KMS-11 (cell line): ENCODE measurements around the gene SPAG5.

Source experiments
- H2AFZ ChIP-seq: fragments of 200-600 bp; sonication (generic); 2 replicates; pipeline ENCODE4 v1.6.1; 2016; ENCODE audit warnings: antibody characterized with exemption, mixed run types, low read depth
- H3K27ac ChIP-seq: fragments of 200-600 bp; sonication (generic); 2 replicates; pipeline ENCODE4 v1.6.1; 2016; ENCODE audit warnings: mild to moderate bottlenecking, mixed run types
- H3K27me3 ChIP-seq: fragments of 200-600 bp; sonication (generic); 2 replicates; pipeline ENCODE4 v1.6.1; 2017; ENCODE audit warnings: mild to moderate bottlenecking, low read depth, mixed run types, moderate library complexity; ENCODE audit not compliant: insufficient read depth
- H3K36me3 ChIP-seq: fragments of 200-600 bp; sonication (generic); 2 replicates; pipeline ENCODE4 v1.6.1; 2017; ENCODE audit warnings: mild to moderate bottlenecking, mixed run types; ENCODE audit not compliant: insufficient read depth
- H3K4me1 ChIP-seq: fragments of 200-600 bp; sonication (generic); 2 replicates; pipeline ENCODE4 v1.6.1; 2016; ENCODE audit warnings: mild to moderate bottlenecking, low read depth, mixed run types; ENCODE audit not compliant: poor library complexity, severe bottlenecking
- H3K4me2 ChIP-seq: fragments of 200-600 bp; sonication (generic); 2 replicates; pipeline ENCODE4 v1.7.0; 2016; ENCODE audit warnings: mild to moderate bottlenecking, mixed run types
- H3K4me3 ChIP-seq: fragments of 200-600 bp; sonication (generic); IDR thresholded peaks from 2 replicates; pipeline ENCODE4 v1.6.1; 2017; ENCODE audit warnings: low read depth, low read length, mixed read lengths; ENCODE audit not compliant: insufficient read depth
- H3K79me2 ChIP-seq: fragments of 200-600 bp; sonication (generic); 2 replicates; pipeline ENCODE4 v1.6.1; 2016; ENCODE audit warnings: low read depth, mixed run types; ENCODE audit not compliant: insufficient read depth
- H3K9ac ChIP-seq: fragments of 200-600 bp; sonication (generic); 2 replicates; pipeline ENCODE4 v1.6.1; 2016; ENCODE audit warnings: mild to moderate bottlenecking, mixed run types
- H4K20me1 ChIP-seq: fragments of 200-600 bp; sonication (generic); 2 replicates; pipeline ENCODE4 v1.6.1; 2016; ENCODE audit warnings: mild to moderate bottlenecking, mixed run types; ENCODE audit not compliant: insufficient read depth
- CTCF ChIP-seq: fragments of 200-600 bp; sonication (generic); conservative IDR thresholded peaks from 2 replicates; pipeline ENCODE4 v1.6.1; 2017; ENCODE audit warnings: low read depth, mild to moderate bottlenecking, antibody characterized with exemption, low read length, moderate library complexity, mixed read lengths

The SPAG5 gene

DNA sequence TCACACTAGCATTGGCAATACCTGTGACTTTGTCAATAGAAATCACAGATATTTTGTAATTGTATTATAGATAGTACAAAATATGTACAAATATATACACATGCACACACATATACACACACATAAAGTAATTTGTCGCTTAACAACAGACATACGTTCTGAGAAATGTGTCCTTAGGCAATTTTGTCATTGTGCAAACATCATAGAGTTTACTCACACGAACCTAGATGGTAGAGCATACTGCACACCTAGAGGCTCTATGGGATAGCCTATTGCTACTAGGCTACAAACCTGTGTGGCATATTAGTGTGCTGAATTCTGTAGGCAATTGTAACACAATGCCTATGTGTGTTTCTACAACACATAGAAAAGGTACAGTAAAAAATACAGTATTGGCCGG is 57.4 kb downstream of the SPAG5 start:
- Histone ChIP-seq H2AFZ (no peak overlapping the region), H3K27me3 (peaks cover 31% of the 10 kb centered on the region), H3K27ac (no peak overlapping the region), H3K4me1 (peaks cover 33% of the 10 kb centered on the region), H4K20me1 (no peaks in the 10 kb centered on the region), H3K36me3 (no peaks in the 10 kb centered on the region), H3K4me3 (no peak overlapping the region), H3K79me2 (no peaks in the 10 kb centered on the region), H3K4me2 (no peak overlapping the region), H3K9ac (no peak overlapping the region)
- TF ChIP-seq CTCF: no peak

DNA sequence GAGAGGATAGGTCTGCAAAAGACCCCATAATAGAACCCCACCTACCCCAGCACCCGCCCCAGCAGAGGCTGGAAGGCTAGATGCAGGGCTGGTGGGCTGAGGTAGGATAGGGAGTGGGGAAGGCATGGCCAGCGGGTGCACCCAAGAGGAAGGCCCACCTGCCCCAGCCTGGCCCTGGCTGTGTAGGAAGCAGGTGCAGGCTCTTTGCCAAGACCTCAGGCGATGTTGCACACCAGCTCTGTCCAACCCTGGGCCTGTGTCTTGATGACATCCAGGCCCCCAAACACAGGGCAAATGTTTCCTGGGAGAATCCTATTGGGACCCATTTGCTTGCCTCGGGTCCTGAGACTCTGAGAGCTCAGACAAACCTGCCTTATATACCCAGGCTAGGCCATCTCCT is 58.6 kb downstream of the SPAG5 start:
- H4K20me1 ChIP-seq: no peaks in the 10 kb centered on the region
- no peaks in the 10 kb centered on the region for H3K36me3 ChIP-seq
- H3K4me3 ChIP-seq: no peak overlapping the region
- H3K79me2 ChIP-seq: no peaks in the 10 kb centered on the region
- H3K4me2 ChIP-seq: no peak overlapping the region
- TF ChIP-seq CTCF: no peak
- peaks cover 43% of the 10 kb centered on the region for H3K27me3 ChIP-seq
- peaks cover 33% of the 10 kb centered on the region for H3K4me1 ChIP-seq
- H2AFZ ChIP-seq: no peak overlapping the region
- no peak overlapping the region for H3K9ac ChIP-seq
- no peak overlapping the region for H3K27ac ChIP-seq

DNA sequence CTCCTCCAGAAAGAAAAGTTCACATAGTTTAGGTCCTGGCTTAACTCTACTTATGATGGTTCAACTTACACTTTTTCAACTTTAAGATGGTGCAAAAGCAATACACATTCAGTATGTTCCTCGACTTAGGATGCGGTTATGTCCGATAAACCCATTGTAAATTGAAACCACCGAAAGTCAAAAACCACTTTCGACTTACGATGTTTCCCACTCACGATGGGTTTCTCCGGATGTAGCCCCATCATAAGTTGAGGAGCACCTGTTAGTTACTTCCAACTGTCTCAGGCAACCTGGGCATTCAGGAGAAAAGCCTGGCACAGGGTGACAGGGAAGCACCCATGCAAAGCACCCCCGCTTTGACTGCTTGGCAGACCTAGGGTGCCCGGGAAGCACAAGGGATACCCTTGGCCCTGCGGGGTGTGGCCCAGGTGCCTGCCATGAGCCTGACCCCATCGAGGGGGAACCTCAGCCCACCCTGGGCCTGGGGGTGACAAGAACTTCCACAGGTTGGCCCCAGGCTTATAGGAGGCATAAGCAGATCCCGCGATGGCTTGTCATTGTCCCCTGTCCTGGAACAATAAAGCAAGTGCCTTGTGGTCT is 60.4 kb downstream of the SPAG5 start:
- no peak overlapping the region for H2AFZ ChIP-seq
- H3K27ac ChIP-seq: no peak overlapping the region
- H3K79me2 ChIP-seq: no peaks in the 10 kb centered on the region
- H4K20me1 ChIP-seq: no peaks in the 10 kb centered on the region
- no peak overlapping the region for H3K4me3 ChIP-seq
- no peak for TF ChIP-seq CTCF
- no peaks in the 10 kb centered on the region for H3K36me3 ChIP-seq
- peaks cover 61% of the 10 kb centered on the region for H3K27me3 ChIP-seq
- H3K9ac ChIP-seq: no peak overlapping the region
- peaks cover 33% of the 10 kb centered on the region for H3K4me1 ChIP-seq
- H3K4me2 ChIP-seq: peak overlapping the region; percentile 86

DNA sequence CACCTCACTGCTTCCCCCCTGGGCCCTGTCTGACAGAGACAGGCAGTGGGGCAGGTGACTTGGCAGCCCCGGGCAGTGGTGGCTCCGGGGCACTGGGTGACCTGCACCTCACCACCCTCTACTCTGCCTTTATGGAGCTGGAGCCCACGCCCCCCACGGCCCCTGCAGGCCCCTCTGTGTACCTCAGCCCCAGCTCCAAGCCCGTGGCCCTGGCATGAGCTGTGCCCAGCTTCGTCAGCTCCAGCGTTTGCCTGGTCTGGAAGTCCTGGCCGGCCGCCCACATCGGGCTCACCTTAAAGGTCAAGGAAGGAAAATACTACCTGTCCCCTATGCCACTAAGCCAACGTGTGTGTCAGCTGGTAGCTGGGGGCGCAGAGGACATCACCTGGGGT is 61.6 kb downstream of the SPAG5 start:
- H2AFZ ChIP-seq: no peak overlapping the region
- no peak overlapping the region for H3K4me3 ChIP-seq
- H3K9ac ChIP-seq: no peak overlapping the region
- H3K27me3 ChIP-seq: peaks cover 72% of the 10 kb centered on the region
- H3K27ac ChIP-seq: no peak overlapping the region
- no peaks in the 10 kb centered on the region for H3K79me2 ChIP-seq
- H3K4me2 ChIP-seq: no peak overlapping the region
- TF ChIP-seq CTCF: no peak
- H3K4me1 ChIP-seq: peaks cover 33% of the 10 kb centered on the region
- no peaks in the 10 kb centered on the region for H3K36me3 ChIP-seq
- H4K20me1 ChIP-seq: no peaks in the 10 kb centered on the region
